GM13977 (cell line): Measurements from ENCODE around the gene RNF138.

Experiments used
- DNase-seq: peaks from one replicate; pipeline ENCODE4 v3.0.0; 2012; ENCODE audit warnings: low spot score
- in situ Hi-C: fragments of 300-500 bp; cut with MboI; formaldehyde crosslinking; loops from one replicate; pipeline ENCODE4 v1.12.0; 2022; ENCODE audit warnings: low sequenced_read_pairs, low pct_unique_long_range_greater_than_20kb, mixed read lengths, inconsistent platforms; ENCODE audit not compliant: unreplicated experiment
- TF ChIP-seq, protein P1 (sequence below): IDR thresholded peaks from 2 replicates; pipeline ENCODE4 v1.5.1; 2012; ENCODE audit warnings: mild to moderate bottlenecking, control low read depth; ENCODE audit not compliant: insufficient read depth; ENCODE audit errors: extremely low read depth, missing control alignments

Gene RNF138

GRCh38 chr18:32091724-32092421 is at the start of gene RNF138:
Gene RNF138, plus strand, starts transcription at chr18:32091874. Its CDS starts 903 bp downstream, at chr18:32092777.
- TF ChIP-seq, protein P1, sequence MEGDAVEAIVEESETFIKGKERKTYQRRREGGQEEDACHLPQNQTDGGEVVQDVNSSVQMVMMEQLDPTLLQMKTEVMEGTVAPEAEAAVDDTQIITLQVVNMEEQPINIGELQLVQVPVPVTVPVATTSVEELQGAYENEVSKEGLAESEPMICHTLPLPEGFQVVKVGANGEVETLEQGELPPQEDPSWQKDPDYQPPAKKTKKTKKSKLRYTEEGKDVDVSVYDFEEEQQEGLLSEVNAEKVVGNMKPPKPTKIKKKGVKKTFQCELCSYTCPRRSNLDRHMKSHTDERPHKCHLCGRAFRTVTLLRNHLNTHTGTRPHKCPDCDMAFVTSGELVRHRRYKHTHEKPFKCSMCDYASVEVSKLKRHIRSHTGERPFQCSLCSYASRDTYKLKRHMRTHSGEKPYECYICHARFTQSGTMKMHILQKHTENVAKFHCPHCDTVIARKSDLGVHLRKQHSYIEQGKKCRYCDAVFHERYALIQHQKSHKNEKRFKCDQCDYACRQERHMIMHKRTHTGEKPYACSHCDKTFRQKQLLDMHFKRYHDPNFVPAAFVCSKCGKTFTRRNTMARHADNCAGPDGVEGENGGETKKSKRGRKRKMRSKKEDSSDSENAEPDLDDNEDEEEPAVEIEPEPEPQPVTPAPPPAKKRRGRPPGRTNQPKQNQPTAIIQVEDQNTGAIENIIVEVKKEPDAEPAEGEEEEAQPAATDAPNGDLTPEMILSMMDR: no peak
- peak; percentile 83 for DNase-seq
- in situ Hi-C loops: no loop called here

DNA sequence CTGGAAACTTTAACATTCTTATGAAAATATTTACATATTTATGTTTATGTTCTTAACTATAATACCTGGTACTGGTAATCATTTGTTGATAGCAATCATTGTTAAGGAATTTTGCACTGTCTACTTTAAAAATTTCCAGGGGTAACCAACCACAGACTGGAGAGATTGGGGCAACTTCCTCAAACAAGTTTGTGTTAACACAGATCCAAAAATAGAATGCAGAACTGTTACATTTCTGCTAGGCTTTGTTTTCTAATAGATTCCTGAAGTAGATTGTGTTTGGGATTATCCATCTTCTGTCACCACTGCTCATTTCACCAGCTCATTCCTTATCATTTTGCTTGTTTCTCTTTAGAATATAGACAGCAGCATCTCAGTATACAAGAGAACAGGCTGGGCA is 49.3 kb upstream of the RNF138 start:
- DNase-seq: no peak
- in situ Hi-C loops: no loop called here
- TF ChIP-seq, protein P1: no peak

DNA sequence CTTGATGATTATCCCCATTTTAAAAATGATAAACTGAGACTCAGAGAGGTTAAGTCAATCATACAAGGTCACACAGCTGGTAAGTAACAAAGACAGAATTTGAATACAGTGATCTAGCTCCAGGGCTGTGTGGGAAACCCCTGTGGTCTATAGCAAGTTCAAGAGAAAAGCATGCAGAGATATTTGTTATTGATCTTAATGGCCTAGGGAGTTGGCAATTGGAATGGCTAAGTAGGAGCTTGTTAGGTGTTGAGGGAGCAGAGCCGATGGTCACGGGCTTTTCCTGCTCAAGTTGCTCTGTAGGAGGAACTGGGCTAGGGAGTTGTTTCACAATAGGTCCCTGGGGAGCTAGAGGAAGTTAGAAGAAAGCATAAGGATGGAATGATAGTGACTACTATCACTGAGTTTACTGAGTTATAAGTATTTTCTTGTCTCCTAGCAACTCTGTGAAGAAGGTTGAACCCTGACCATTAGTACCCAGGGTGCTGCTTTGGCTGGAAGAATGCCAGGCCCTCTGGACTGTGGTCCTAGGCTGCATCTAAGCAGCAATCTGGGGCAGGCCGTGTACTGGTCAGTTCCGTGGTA is 43.1 kb upstream of the RNF138 start:
- DNase-seq: no peak
- TF ChIP-seq, protein P1: no peak
- in situ Hi-C loops: no loop called here

- no peak for DNase-seq
- in situ Hi-C loops: no loop called here
- TF ChIP-seq, protein P1: no peak
Observed at GRCh38 chr18:32049393-32050171, 42.1 kb upstream of the RNF138 start.

- no peak for DNase-seq
- TF ChIP-seq, protein P1: no peak
- in situ Hi-C loops: no loop called here
Observed at GRCh38 chr18:32056613-32057358, 34.9 kb upstream of the RNF138 start.

DNA sequence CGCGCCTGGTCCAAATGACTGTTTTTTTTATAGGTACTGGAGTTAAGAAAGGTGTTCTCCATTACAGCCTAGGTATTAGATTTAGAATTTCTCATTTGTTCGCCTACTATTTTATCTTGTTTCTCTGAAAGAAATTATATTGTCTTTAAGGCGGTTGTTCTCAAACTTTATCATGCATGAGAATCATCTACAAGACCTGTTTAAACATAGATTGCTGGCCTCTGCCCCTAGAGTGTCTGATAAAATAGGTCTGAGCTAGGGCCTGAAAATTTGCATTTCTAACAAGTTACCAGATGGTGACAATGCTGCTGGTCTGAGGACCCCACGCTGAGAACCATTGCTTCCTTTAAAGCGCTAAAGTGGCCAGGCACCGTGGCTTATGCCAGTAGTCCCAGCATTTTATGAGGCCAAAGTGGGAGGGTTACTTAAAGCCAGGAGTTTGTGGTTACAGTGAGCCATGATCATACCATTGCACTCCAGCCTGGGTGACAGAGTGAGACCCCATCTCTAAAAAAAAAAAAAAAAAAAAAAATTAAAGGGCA is 34.0 kb upstream of the RNF138 start:
- DNase-seq: no peak
- in situ Hi-C loops: no loop called here
- TF ChIP-seq, protein P1: no peak
